ENCODE measurements around the gene HORMAD2.

Gene HORMAD2

GRCh38 chr22:30044881-30045493 lies 35.3 kb upstream of the HORMAD2 start:
- H3K4me3 ChIP-seq (ENCODE audit: low read depth, low read length): no peak overlapping the region
- no peak for TF ChIP-seq CTCF (IDR thresholded peaks at IDR 0.05; ENCODE audit: low read depth, low read length)
- no peak for DNase-seq (ENCODE audit: low read depth, low spot score)
- in situ Hi-C loops (cut with HindIII; ENCODE audit: low sequenced_read_pairs): no loop called here

GRCh38 chr22:30045494-30045887 lies 34.8 kb upstream of the HORMAD2 start:
- in situ Hi-C loops (cut with HindIII; ENCODE audit: low sequenced_read_pairs): no loop called here
- DNase-seq (ENCODE audit: low read depth, low spot score): no peak
- no peak for TF ChIP-seq CTCF (IDR thresholded peaks at IDR 0.05; ENCODE audit: low read depth, low read length)
- H3K4me3 ChIP-seq (ENCODE audit: low read depth, low read length): no peak overlapping the region

GRCh38 chr22:30045901-30046715 lies 34.2 kb upstream of the HORMAD2 start:
- DNase-seq (ENCODE audit: low read depth, low spot score): no peak
- TF ChIP-seq CTCF (IDR thresholded peaks at IDR 0.05; ENCODE audit: low read depth, low read length): no peak
- H3K4me3 ChIP-seq (ENCODE audit: low read depth, low read length): no peak overlapping the region
- in situ Hi-C loops (cut with HindIII; ENCODE audit: low sequenced_read_pairs): no loop called here

- in situ Hi-C loops (cut with HindIII; ENCODE audit: low sequenced_read_pairs): no loop called here
- no peak for TF ChIP-seq CTCF (IDR thresholded peaks at IDR 0.05; ENCODE audit: low read depth, low read length)
- H3K4me3 ChIP-seq (ENCODE audit: low read depth, low read length): no peak overlapping the region
- no peak for DNase-seq (ENCODE audit: low read depth, low spot score)
Observed at GRCh38 chr22:30046716-30047363, 33.4 kb upstream of the HORMAD2 start.

- no peak for DNase-seq (ENCODE audit: low read depth, low spot score)
- in situ Hi-C loops (cut with HindIII; ENCODE audit: low sequenced_read_pairs): no loop called here
- no peak for TF ChIP-seq CTCF (IDR thresholded peaks at IDR 0.05; ENCODE audit: low read depth, low read length)
- no peak overlapping the region for H3K4me3 ChIP-seq (ENCODE audit: low read depth, low read length)
Observed at GRCh38 chr22:30047364-30047738, 32.9 kb upstream of the HORMAD2 start.

- TF ChIP-seq CTCF (IDR thresholded peaks at IDR 0.05; ENCODE audit: low read depth, low read length): no peak
- H3K4me3 ChIP-seq (ENCODE audit: low read depth, low read length): no peak overlapping the region
- DNase-seq (ENCODE audit: low read depth, low spot score): no peak
- in situ Hi-C loops (cut with HindIII; ENCODE audit: low sequenced_read_pairs): no loop called here
Observed at GRCh38 chr22:30048681-30049080, 31.6 kb upstream of the HORMAD2 start.

All from astrocyte of the spinal cord (primary cell).